HL-60/S4 treated with retinoic acid at 250 ng/mL for 4 days and 3 days (cell line): ENCODE measurements around the gene SLC1A2.
"Not testable (repeated sequence)": the region's sequence is repeated elsewhere in the genome, so short reads cannot be mapped to it uniquely, and the experiment has no call there.

Source experiments
- in situ Hi-C: fragments of 300-500 bp; cut with MboI; formaldehyde crosslinking; loops from 2 replicates; pipeline ENCODE4 v1.7.0; 2022; ENCODE audit warnings: low sequenced_read_pairs

Gene SLC1A2

DNA sequence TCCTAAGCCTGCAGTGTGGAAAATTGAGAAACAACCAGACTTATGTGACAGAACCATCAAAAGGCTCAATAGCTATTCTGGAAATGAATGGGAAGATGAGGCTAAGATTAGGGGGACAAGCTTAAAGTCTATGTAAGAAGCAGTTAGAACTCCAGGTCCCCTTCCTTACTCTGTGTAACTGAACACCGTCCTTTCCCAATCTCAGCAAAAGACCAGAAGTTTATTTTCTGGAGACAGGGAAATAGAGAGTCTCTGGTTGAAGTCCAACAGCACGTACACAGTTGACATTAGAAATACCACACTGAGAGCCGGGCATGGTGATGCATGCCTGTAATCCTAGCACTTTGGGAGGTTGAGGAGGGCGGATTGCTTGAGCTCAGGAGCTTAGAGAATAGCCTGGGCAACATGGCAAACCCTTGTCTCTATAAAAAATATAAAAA lies 186.4 kb downstream of the SLC1A2 start:
- in situ Hi-C loops: no loop called here

DNA sequence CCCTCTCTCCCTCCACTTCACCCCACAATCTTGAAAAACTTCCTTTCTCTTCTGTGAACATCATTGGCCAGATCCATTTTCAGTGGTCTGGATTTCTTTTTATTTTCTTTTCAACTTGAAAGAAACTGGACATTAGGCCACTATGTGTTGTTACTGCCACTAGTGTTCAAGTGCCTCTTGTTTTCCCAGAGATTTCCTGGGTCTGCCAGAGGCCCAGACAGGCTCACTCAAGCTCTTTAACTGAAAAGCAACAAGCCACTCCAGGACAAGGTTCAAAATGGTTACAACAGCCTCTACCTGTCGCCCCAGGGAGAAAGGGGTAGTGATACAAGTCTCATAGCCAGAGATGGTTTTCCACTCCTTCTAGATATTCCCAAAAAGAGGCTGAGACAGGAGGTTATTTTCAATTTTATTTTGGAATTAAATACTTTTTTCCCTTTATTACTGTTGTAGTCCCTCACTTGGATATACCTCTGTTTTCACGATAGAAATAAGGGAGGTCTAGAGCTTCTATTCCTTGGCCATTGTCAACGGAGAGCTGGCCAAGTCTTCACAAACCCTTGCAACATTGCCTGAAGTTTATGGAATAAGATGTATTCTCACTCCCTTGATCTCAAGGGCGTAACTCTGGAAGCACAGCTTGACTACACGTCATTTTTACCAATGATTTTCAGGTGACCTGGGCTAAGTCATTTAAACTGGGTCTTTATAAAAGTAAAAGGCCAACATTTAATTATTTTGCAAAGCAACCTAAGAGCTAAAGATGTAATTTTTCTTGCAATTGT lies 188.1 kb downstream of the SLC1A2 start:
- in situ Hi-C loops: no loop called here

DNA sequence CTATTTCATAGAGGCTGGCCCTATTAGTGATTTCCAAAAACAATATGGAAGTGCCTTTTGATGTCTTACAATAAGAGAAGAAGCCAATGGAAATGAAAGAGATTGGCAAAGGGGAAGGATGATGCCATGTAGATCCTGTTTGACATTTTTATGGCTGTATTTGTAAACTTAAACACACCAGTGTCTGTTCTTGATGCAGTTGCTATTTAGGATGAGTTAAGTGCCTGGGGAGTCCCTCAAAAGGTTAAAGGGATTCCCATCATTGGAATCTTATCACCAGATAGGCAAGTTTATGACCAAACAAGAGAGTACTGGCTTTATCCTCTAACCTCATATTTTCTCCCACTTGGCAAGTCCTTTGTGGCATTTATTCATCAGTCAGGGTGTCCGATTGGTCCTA lies 189.0 kb downstream of the SLC1A2 start:
- in situ Hi-C loops: no loop called here

DNA sequence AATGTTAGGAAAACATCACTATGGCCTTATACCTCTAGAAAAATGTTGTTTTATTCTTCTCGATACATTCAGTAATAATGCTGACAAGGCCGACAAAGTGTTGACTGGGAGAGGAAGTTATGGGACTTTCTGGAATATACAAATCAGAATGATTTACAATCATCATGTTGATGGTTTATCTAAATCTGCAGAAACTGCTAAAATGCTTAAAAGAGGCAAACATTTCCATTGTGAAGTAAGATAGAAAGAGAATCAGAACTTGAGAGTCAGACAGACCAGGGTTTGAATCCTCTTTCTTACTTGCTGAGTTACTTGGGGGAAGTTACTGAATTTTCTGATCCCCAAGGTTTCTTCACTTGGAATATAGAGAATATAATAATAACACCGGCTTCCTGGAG lies 191.0 kb downstream of the SLC1A2 start:
- in situ Hi-C loops: no loop called here

DNA sequence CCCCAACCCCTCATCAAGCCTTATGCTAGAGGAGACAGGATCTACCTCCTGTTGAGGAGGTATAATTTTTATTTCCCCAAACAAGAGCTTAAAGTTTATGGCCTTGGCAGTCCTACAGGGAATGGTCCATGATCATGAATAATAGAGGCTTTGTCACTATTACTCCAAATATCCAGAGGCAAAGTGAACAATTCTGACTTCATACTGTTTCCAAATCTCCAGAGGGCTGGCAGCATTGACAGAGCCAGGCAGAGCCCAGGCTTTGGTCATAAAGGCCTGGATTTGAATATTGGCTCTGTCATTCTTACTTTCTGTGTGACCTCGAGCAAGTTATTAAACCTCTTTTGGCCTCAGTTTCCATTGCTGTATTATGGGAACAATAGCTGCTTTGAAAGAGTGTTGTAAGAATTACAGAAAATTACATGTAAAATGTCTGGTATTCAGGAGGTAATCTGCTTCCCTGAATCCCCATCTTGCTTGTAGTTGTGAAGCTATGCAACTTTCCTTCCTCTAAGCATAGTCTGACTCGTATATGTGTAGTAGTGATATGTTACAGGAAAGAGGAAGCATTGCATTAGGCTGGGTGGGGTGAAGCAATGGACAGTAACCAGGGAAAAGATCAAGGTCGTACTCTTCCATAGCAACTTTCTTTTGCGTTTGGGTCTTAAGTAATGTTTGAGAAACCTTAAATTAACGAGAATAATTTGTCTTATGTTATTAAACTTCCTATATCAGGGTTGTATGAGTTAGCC lies 191.6 kb downstream of the SLC1A2 start:
- in situ Hi-C loops: no loop called here

DNA sequence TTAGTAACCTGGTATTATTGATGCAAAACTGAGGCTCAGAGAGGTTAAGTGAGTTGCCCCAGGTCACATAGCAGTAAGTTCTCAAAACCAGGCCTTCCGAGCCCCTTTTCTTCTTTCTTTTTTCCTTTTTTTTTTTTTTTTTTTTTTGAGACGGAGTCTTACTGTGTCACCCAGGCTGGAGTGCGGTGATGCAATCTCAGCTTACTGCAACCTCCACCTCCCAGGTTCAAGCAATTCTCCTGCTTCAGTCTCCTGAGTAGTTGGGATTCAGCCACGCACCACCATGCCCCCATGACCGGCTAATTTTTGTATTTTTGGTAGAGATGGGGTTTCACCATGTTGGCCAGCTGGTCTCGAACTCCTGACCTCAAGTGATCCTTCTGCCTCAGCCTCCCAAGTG lies 192.6 kb downstream of the SLC1A2 start:
- in situ Hi-C loops: not testable (repeated sequence)

DNA sequence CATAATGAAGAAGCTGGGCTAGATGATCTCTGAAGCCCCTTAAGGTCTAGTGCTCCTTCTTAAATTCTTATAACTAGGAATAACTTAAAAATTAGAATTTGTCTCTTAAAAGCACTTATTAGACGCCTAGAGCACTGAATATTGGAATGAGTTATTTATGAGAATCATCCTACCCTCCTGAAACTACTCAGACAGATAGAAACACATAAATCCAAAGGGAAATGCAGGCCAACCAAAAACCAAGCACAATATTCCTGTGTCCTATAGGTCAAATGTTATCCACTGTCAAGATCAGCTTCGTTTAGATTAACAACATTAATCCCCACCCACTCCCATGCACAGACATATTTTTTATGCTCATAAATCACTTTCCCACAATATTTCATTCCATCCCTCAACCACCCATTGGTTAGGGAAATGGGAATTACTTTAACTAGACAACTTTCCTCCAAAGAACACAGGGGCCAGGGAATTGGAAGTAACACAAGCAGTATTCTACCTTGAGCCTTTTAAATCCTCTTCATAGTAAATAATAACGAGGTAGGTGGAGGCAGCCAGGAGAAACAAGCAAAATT lies 193.3 kb downstream of the SLC1A2 start:
- in situ Hi-C loops: no loop called here

DNA sequence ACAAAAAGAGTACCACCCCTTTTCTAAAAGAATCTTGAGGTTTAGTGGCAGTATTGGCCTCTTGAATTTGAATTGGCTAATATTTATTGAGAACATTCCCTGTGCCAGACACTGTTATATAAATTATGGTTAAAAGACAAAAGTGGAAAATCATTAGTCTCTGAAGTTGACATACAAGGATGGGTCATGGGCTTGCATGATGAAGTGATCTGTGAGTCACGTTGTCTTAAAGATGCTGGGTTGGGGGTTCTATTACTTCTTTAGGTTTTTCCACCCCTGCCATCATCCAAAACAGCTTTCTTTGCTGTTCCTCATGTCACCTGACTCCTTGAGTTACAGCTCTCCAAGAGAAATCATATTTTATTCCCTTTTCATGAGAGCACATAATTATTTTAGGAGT lies 195.4 kb downstream of the SLC1A2 start:
- in situ Hi-C loops: no loop called here

DNA sequence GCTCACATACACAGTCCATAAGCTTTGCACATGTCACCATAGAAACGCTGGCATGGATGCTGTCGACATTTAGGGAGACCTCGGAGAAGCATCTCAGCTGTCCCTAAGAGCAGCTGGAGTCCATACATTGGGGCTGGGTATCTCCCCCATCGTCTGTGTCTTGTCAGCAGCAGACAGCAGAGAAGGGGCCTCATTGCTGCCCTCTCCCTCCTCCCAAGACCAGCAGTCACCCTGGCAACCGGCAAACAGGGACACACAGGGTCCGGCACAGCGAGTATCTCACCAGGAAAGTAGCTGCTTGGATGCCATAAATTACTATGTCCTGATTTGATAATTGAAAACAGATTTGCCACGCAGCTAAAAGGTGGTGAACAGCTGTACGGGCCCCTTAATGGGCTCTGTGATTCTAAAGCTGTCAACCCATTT lies 196.0 kb downstream of the SLC1A2 start:
- in situ Hi-C loops: no loop called here

DNA sequence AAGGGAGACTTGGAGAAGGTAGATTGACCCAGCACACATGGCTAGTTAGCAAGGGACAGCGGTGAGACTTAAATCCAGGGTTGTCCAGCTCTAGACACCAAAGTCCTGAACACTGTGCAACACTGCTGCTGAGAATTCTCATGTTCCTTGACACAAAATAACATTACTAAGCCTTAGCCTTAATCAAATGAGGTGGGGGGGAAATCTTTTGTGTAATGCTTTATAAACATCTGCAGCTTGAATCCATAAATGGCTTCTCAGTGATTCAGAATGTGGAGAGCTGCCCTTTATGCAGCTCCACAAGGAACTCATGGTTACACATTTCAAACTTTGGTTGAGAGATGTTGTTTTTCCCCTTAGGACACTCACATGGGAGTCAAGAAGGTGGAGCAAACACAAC lies 200.4 kb downstream of the SLC1A2 start:
- in situ Hi-C loops: no loop called here

DNA sequence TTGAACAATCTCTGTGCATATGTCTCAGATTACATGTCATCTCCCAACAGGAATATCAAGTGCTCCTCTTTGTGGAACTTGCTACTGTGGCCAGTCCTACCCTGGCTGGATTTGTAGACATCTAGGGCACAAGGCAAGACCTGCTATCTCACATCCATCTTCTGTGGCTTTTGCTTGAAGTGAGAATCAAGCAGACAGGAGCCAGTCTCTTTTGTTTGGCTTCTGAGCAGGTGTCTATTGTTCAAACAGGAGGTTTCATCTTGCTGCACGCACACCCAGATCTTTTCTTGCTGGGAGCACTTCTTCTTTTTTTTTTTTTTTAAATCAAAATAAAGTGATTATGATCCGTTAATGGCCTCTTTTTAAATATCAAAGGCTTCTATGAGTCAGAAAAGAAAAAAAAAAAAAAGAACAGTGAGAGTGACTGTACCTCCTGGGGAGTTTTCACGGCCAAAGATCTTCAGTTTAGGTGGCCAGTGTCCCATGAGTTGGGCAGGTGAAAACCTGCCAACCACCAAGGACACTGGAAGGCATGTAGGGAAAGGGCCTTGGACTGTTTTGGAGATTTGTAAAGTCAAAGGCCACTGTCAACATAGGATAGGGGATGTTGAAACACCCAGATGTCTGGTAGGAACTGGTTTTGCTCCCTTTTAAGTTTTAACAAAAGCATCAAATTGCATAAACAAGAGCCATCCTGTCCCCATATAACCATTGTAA lies 202.2 kb downstream of the SLC1A2 start:
- in situ Hi-C loops: no loop called here

DNA sequence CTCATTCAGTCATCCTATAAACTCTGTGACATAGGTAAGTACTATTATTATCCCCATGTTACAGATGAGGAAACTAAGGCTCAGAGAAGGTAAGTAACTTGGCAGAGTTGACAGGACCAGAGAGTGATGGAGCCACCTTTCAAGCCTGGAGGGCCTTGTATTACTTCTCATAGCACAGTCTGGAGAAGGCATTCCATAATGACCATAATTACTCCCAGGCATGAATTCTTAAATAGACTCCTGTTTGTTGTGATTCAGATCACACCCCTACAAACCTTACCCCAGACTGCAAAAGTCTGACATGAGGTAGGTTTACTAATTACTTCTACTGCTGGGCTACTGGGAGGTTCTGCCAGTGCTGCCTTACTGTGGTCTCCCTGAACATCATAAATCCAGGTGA lies 203.4 kb downstream of the SLC1A2 start:
- in situ Hi-C loops: no loop called here

DNA sequence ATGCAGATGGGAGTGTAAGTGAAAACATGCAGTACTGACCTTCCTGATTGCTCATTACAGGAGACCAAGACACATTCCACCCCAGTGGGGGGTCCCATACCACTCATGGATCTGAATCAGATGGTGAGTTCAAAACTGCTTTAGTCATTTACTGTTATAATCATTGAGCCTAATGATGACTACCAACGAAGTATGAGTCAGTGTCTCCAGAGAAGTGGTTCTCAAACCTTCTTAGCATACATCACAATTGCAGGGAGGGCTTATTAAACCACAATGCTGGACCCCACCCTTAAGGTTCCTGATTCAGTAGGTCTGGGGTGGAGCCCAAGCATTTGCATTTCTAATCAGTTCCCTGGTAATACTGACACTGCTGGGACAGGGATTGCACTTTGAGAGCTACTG lies 204.6 kb downstream of the SLC1A2 start:
- in situ Hi-C loops: no loop called here

DNA sequence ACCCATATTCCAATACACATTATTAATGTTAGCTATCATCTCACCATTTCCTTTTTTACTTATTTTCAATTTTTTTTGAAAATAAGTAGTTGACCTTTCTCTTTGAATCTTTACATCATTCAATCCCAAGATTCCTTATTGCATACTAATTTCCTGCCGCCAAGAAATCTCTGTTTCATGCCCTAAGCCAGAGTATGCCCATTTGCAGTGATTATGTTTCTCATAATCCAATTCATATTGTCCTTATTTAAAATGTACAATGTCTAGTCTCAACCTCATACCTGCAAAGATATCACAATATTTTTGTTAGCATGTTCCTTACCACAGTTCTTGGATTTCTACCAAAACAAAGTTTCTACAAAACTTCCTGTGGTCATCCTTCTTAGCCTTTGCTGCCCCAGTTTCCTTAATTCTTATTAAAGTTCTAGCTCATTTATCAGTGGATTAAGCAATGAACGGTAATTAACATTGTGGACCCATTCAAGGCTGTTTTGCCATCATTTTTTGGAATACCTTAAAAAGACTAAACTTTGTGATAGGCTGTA lies 205.1 kb downstream of the SLC1A2 start:
- in situ Hi-C loops: no loop called here

DNA sequence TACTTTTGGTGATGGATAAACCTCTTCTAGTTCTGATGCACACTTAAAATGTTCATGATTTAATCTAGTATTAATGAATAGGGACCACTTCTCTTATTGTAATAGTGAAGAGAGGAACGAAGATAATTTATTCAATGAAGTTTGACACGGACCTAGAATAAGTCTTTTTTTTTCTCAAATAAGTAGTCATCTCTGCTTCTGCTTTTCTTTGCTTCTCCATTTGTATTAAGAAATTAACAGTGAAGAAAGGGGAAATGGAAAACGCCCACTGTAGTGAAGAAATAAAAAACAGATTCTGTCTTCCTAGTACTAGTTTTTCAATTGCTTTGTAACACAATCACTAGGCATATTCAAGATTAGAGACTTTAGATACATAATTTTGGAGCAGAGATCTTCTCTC lies 207.4 kb downstream of the SLC1A2 start:
- in situ Hi-C loops: no loop called here

DNA sequence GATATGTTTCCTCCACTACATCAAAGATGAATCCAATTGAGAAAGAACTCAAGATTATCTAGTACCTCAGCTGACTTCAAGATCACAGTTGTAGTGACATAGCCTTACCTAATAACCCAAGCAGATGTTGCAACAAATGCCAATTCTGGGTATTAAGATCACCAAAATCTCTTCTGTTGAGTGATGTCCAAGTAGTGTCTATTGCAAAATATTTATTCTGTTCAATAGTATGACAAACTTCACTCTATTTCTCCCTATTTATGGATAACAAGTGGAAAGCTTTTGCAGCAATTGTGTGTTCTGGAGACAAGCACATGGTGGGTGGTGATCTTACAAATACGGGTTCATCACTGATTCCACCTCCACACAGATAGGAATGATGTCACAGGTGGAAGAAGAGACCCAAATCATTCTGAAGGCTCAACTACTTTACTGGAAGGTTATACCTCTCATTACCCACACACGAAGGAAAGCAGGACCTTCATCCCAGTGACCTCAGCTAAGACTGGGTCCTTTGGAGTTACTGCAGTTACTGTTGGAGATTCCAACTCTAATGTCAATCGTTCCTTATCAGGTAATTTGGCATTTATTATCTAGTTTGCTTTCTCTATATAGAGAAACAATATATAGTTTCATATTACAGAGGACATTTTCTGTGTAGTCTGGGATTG lies 208.3 kb downstream of the SLC1A2 start:
- in situ Hi-C loops: no loop called here

DNA sequence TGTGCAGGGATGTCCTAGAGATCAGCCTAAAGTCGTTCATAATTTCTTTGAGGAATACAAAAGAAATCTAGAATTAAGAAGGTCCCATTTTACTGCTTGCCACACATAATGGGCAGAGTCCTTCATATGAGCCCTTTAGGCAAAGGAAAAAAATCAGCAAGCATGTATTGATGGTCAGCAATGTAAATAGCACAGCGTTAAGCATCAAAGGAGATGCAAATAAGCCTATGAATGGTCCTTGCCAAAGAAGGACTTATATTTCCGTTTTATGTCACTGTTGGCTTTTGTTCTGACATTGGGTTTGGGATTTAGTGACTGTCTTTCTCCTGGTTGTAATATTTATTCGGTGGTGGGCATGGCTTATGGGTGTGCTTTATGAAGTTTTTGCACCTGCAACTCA lies 210.6 kb downstream of the SLC1A2 start:
- in situ Hi-C loops: no loop called here

DNA sequence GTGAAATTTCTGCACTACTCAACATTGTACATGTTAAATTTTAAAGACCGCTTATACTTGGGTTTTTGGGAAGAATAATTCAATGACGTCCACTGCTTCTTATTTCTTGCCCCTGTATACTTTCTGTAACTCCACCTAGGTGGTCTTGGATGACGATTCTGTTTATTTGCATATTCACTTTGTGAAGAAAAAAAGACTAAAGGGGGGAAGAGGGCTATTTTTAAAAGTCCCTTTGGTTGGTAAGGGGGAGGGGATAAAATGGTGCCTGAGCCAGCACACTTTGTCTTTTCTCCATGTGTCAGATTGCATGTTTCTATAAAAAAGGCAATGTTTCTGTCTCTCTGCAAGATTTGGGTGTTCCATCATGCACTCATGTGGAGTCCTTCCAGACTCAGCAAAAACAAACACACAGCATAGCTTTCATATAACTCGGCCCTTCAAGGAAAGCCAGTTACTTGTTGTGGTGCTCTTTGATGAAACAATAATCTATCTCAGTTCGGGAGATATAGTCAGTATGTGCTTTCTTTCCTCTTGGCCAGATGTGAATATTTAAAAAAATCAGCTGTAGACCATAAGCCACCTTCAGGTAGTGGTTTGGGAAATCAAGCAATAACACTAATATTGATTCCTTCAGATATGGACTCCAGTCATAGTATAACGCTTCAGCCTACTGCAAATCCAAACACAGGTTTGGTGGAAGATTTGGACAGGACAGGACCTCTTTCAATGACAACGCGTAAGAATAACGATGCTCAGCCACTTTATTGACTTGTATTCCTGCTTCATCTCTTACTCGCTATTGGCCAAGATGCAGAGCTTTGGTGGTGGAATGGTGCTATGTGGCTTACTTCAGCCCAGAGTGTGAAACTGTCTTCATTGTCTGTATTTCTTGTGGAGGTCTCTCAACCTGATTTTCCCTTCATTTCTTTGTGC lies 211.6 kb downstream of the SLC1A2 start:
- in situ Hi-C loops: no loop called here

DNA sequence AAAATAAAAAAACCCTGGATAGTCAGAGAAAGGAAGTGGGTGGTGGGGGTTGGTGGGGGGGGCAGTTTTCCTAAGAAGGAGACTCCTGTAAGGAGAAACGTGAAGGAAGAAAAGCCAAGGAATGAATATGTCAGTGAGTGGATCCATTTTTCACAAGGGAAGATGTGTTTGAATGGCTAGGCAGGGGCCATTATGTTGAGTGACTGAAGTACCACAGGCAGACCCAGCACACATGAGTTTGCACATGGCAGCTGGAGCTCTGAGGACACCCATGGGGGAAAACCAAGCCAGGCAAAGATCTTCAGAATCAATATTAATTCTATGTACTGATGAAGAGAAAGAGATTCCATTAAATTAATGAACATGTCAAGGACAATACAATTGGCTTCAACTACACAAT lies 212.7 kb downstream of the SLC1A2 start:
- in situ Hi-C loops: no loop called here
